GM12878 (cell line): ENCODE results near the gene ZNF771. TPM values are rescaled to one million over a fixed set of nuclear protein-coding genes. Genes with fewer than 3 reads are reported as not detected.
A peak's percentile ranks its signal among the peaks of the same experiment; 100 is the strongest.

ENCODE experiments used
- ATAC-seq: fragments of 200-7000 bp; cut with Tn5 transposase; 3 replicates; pipeline ENCODE4 v1.9.1; 2020; ENCODE audit warnings: mild to moderate bottlenecking, moderate library complexity
- BruUV-seq: library from RNA; stranded (reverse); fragments of 400-500 nt; replicated peaks from 2 replicates; lab custom pipeline; 2021; lab: Mats Ljungman, UMichigan
- CTCF ChIA-PET: fragments of 300-600 bp; sonication (Branson Sonifier 250); formaldehyde crosslinking; extraction: SDS; loops from one replicate; lab custom pipeline; 2021; ENCODE audit warnings: inconsistent platforms; lab: Yijun Ruan, JAX
- POLR2A ChIA-PET: fragments of 350-600 bp; formaldehyde crosslinking; extraction: SDS; loops from one replicate; lab custom pipeline; 2021; ENCODE audit warnings: inconsistent platforms; lab: Charles Lee
- RAD21 ChIA-PET: fragments of 300-600 bp; sonication (Branson Sonifier 250); formaldehyde crosslinking; loops from one replicate; lab custom pipeline; 2023; ENCODE audit warnings: antibody characterized with exemption; ENCODE audit not compliant: unreplicated experiment; lab: Charles Lee
- SMC1A ChIA-PET: fragments of 300-600 bp; sonication (Branson Sonifier 250); formaldehyde crosslinking; loops from one replicate; lab custom pipeline; 2023; ENCODE audit not compliant: unreplicated experiment, uncharacterized antibody; lab: Charles Lee
- DNase-seq: peaks from one replicate; pipeline ENCODE4 v3.0.0-alpha.2; 2011; ENCODE audit warnings: low read depth, low spot score
- FAIRE-seq: peaks from 3 replicates; lab custom pipeline; 2011; peaks lifted over from hg19 to GRCh38; lab: Jason Lieb, UNC
- H2AFZ ChIP-seq: 2 replicates; pipeline ENCODE4 v1.6.0; 2011; ENCODE audit warnings: low read depth, low read length, control low read depth; ENCODE audit not compliant: control insufficient read depth
- H3K27ac ChIP-seq: 2 replicates; pipeline ENCODE4 v1.5.1; 2011; ENCODE audit warnings: control low read depth; ENCODE audit not compliant: control insufficient read depth, insufficient read depth
- H3K27me3 ChIP-seq, 2 experiments: replicated peaks in 1 of 2; 2 replicates each; pipeline versions ENCODE4 v1.6.0 to v1.6.1; 2011; ENCODE audit warnings: low read length in 1 of 2; ENCODE audit not compliant: control insufficient read depth in 2 of 2, insufficient read depth in 2 of 2
- H3K36me3 ChIP-seq, 2 experiments: 2 replicates each; pipeline ENCODE4 v1.5.1; 2011; ENCODE audit warnings: low read length in 1 of 2; ENCODE audit not compliant: control insufficient read depth in 2 of 2, insufficient read depth in 2 of 2
- H3K4me1 ChIP-seq: 2 replicates; pipeline ENCODE4 v1.6.1; 2011; ENCODE audit warnings: mild to moderate bottlenecking, low read length, moderate library complexity, mixed read lengths; ENCODE audit not compliant: control insufficient read depth, insufficient read depth
- H3K4me2 ChIP-seq: 2 replicates; pipeline ENCODE4 v1.6.0; 2011; ENCODE audit warnings: control low read depth; ENCODE audit not compliant: control insufficient read depth, insufficient read depth
- H3K4me3 ChIP-seq: fragments of 200-600 bp; sonication (generic); 2 replicates; pipeline ENCODE4 v1.5.1; 2016
- H3K79me2 ChIP-seq: 2 replicates; pipeline ENCODE4 v1.6.0; 2011; ENCODE audit warnings: low read length; ENCODE audit not compliant: control insufficient read depth, insufficient read depth
- H3K9ac ChIP-seq: 2 replicates; pipeline ENCODE4 v1.8.0; 2011; ENCODE audit warnings: low read length, control low read depth, mixed read lengths; ENCODE audit not compliant: control insufficient read depth, insufficient read depth
- H3K9me3 ChIP-seq: replicated peaks from 3 replicates; pipeline ENCODE4 v1.5.1; 2011; ENCODE audit warnings: mild to moderate bottlenecking, low read length; ENCODE audit not compliant: control insufficient read depth, insufficient read depth
- H4K20me1 ChIP-seq: 2 replicates; pipeline ENCODE4 v1.6.0; 2011; ENCODE audit not compliant: control insufficient read depth, insufficient read depth
- BHLHE40 ChIP-seq, 2 experiments: fragments of 450-650 bp in 1 of 2; IDR thresholded peaks; 2 replicates each; pipeline ENCODE4 v1.6.1; 2011 to 2017; ENCODE audit warnings: low read depth in 2 of 2, borderline replicate concordance in 1 of 2, improper control_type of control experiment in 1 of 2, low read length in 1 of 2, mild to moderate bottlenecking in 1 of 2
- NR2C2 ChIP-seq: IDR thresholded peaks from 2 replicates; pipeline ENCODE4 v1.6.1; 2011; ENCODE audit warnings: borderline replicate concordance, low read depth; ENCODE audit not compliant: control insufficient read depth, insufficient read length
- RAD51 ChIP-seq: fragments of 450-650 bp; IDR thresholded peaks from 2 replicates; pipeline ENCODE4 v1.6.1; 2016; ENCODE audit warnings: moderate library complexity, mild to moderate bottlenecking, inconsistent platforms
- WGBS: methylation state at CpG from one replicate; pipeline ENCODE4 v1.1.6; 2016; ENCODE audit warnings: low lambda C conversion rate; ENCODE audit not compliant: insufficient replicate concordance, insufficient coverage; ENCODE audit errors: missing lambda C conversion rate; 5-methylcytosine and 5-hydroxymethylcytosine counted together
- in situ Hi-C: fragments of 300-500 bp; cut with MboI; formaldehyde crosslinking; loops from 9 replicates; pipeline ENCODE4 v1.14.3; 2018; ENCODE audit warnings: mixed read lengths
- intact Hi-C: fragments of 100-400 bp; cut with micrococcal nuclease; formaldehyde crosslinking; loops from one replicate; pipeline ENCODE4 v1.14.2; 2022; ENCODE audit not compliant: unreplicated experiment
- polyA plus RNA-seq, 11 experiments: library from polyadenylated mRNA; depleted of rRNA in 4 of 11; unstranded in 6 of 11; stranded (reverse) in 5 of 11; fragments of >200 nt; fragmentation: Nextera tagmentation in 4 of 11; fragmentation: Illumina TruSeq in 1 of 11; extraction: Ambion mirVana in 4 of 11; extraction: Trizol in 1 of 11; gene quantifications; 1 replicate in 1 of 11; 2 replicates in 10 of 11; pipeline versions ENCODE4 v1.2.1 to v1.2.3, GENCODE V29; 2011 to 2016; ENCODE audit warnings: inconsistent platforms in 2 of 11, missing spikeins in 2 of 11, low read depth in 1 of 11
- total RNA-seq, 4 experiments: library from RNA; depleted of rRNA in 3 of 4; stranded (reverse); fragments of >200 nt in 3 of 4; fragmentation: Illumina TruSeq in 1 of 4; extraction: Trizol in 1 of 4; gene quantifications; 2 replicates each; pipeline versions ENCODE4 v1.2.1 to v1.2.3, GENCODE V29; 2013 to 2021
- TF ChIP-seq, protein P1 (sequence below): fragments of 450-650 bp; IDR thresholded peaks from 2 replicates; pipeline ENCODE4 v1.6.1; 2017; ENCODE audit warnings: mild to moderate bottlenecking, moderate library complexity

The ZNF771 gene
- total and polyA plus RNA-seq, 10 of the 15 experiments (the other 5 are each of a cell fraction or from before 2014, with no cell fraction given), result 0.98 to 7.6 (median 3.7) TPM

- Histone ChIP-seq H3K9ac (no peak overlapping the region), H3K79me2 (no peaks in the 10 kb centered on the region), H4K20me1 (no peaks in the 10 kb centered on the region), H3K27ac (no peak overlapping the region), H3K9me3 (no peaks in the 10 kb centered on the region), H3K4me3 (no peak overlapping the region), H3K4me2 (no peak overlapping the region), H2AFZ (no peak overlapping the region), H3K27me3 (no peaks in the 10 kb centered on the region), H3K36me3 (peaks cover 0 to 2% of the 10 kb centered on the region in 2 experiments; a peak in 1 of 4 replicates), H3K4me1 (peaks cover 17% of the 10 kb centered on the region)
- CTCF ChIA-PET, result interaction anchor here (1.2 to 8.1 kb wide), 3 partner anchors 42 to 185 kb away, joined by 7 to 70 read pairs (median 8); partner anchors contain the start of gene TBC1D10B
- SMC1A ChIA-PET, result interaction anchor here (1.0 to 1.9 kb wide), 2 partner anchors 42 to 229 kb away, joined by 3 to 4 read pairs; no protein-coding TSS in a partner anchor
- intact Hi-C loops (no loop called here), in situ Hi-C loops (no loop called here)
- no TSS peak for BruUV-seq
- no peak for DNase-seq
- 48% methylated on average over 6 of the region's 6 CpGs for WGBS
- TF ChIP-seq RAD51 (peak; percentile 26; the same call in 1 of the 2 replicates), NR2C2 (no peak), BHLHE40 (IDR thresholded peaks at IDR 0.05; ENCODE audit: borderline replicate concordance in 1 of 2, low read depth in 2 of 2, low read length in 1 of 2) (peak in 1 of 2 experiments; percentile 71; a peak in 2 of 4 replicates)
- TF ChIP-seq, protein P1, sequence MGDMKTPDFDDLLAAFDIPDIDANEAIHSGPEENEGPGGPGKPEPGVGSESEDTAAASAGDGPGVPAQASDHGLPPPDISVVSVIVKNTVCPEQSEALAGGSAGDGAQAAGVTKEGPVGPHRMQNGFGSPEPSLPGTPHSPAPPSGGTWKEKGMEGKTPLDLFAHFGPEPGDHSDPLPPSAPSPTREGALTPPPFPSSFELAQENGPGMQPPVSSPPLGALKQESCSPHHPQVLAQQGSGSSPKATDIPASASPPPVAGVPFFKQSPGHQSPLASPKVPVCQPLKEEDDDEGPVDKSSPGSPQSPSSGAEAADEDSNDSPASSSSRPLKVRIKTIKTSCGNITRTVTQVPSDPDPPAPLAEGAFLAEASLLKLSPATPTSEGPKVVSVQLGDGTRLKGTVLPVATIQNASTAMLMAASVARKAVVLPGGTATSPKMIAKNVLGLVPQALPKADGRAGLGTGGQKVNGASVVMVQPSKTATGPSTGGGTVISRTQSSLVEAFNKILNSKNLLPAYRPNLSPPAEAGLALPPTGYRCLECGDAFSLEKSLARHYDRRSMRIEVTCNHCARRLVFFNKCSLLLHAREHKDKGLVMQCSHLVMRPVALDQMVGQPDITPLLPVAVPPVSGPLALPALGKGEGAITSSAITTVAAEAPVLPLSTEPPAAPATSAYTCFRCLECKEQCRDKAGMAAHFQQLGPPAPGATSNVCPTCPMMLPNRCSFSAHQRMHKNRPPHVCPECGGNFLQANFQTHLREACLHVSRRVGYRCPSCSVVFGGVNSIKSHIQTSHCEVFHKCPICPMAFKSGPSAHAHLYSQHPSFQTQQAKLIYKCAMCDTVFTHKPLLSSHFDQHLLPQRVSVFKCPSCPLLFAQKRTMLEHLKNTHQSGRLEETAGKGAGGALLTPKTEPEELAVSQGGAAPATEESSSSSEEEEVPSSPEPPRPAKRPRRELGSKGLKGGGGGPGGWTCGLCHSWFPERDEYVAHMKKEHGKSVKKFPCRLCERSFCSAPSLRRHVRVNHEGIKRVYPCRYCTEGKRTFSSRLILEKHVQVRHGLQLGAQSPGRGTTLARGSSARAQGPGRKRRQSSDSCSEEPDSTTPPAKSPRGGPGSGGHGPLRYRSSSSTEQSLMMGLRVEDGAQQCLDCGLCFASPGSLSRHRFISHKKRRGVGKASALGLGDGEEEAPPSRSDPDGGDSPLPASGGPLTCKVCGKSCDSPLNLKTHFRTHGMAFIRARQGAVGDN, result no peak
- RAD21 ChIA-PET, result interaction anchor here (1.4 to 1.9 kb wide), 4 partner anchors 42 to 216 kb away, joined by 3 to 5 read pairs (median 4); no protein-coding TSS in a partner anchor
- FAIRE-seq, result no peak
- POLR2A ChIA-PET, result interaction anchor here (0.6 kb wide), 1 partner anchor 27 kb away, joined by 3 read pairs; no protein-coding TSS in a partner anchor
- no peak for ATAC-seq
These were observed 5.9 kb downstream of the ZNF771 start for GRCh38 chr16:30413112-30413806.
